Activated CD4-positive, alpha-beta memory T cell treated with anti-CD3 and anti-CD28 coated beads for 36 hours (primary cell): ENCODE data around the gene CFAP44. TPM values are rescaled to one million over a fixed set of nuclear protein-coding genes. Genes with fewer than 3 reads are reported as not detected.

ENCODE experiments used
- CTCF ChIA-PET: fragments of 350-600 bp; sonication (Branson Sonifier 250); formaldehyde crosslinking; loops from one replicate; lab custom pipeline; 2021; ENCODE audit warnings: antibody characterized with exemption, inconsistent platforms; lab: Charles Lee
- POLR2A ChIA-PET: fragments of 350-600 bp; sonication (Branson Sonifier 250); formaldehyde crosslinking; loops from one replicate; lab custom pipeline; 2021; ENCODE audit warnings: antibody characterized with exemption; lab: Charles Lee
- DNase-seq: peaks from one replicate; pipeline ENCODE4 v3.0.0-alpha.2; 2020
- H3K27ac Mint-ChIP-seq: one replicate; pipeline ENCODE4 v1.8.0; 2021; ENCODE audit warnings: mixed read lengths
- H3K27me3 Mint-ChIP-seq: one replicate; pipeline ENCODE4 v1.8.0; 2021; ENCODE audit warnings: mixed read lengths
- H3K36me3 Mint-ChIP-seq: one replicate; pipeline ENCODE4 v1.8.0; 2021; ENCODE audit warnings: mixed read lengths
- H3K4me1 Mint-ChIP-seq: one replicate; pipeline ENCODE4 v1.8.0; 2021; ENCODE audit warnings: low read depth, mixed read lengths
- H3K4me3 Mint-ChIP-seq: one replicate; pipeline ENCODE4 v1.8.0; 2021; ENCODE audit warnings: mild to moderate bottlenecking, mixed read lengths
- H3K9me3 Mint-ChIP-seq: one replicate; pipeline ENCODE4 v1.8.0; 2021; ENCODE audit warnings: mixed read lengths
- intact Hi-C: fragments of 100-400 bp; cut with micrococcal nuclease; formaldehyde crosslinking; loops from one replicate; pipeline ENCODE4 v1.15.1; 2023
- microRNA-seq: library from miRNA; unstranded; fragments of <30 nt; microRNA quantifications from one replicate; pipeline ENCODE4 v1.2.0, GENCODE V29; 2022; ENCODE audit warnings: borderline number of aligned reads, borderline microRNAs expressed, borderline replicate concordance
- total RNA-seq, 2 experiments: library from RNA; stranded (reverse); gene quantifications; one replicate each; pipeline ENCODE4 v1.2.3, GENCODE V29; 2021

Gene CFAP44
- total RNA-seq, 2 experiments from 2014 or later: 1.5 to 2.9 TPM

- H3K27ac Mint-ChIP-seq: no peak overlapping the region
- POLR2A ChIA-PET: no interaction called here
- H3K36me3 Mint-ChIP-seq: peaks cover 7% of the 10 kb centered on the region
Observed at GRCh38 chr3:113437411-113437810, 3.9 kb downstream of the CFAP44 start.

DNA sequence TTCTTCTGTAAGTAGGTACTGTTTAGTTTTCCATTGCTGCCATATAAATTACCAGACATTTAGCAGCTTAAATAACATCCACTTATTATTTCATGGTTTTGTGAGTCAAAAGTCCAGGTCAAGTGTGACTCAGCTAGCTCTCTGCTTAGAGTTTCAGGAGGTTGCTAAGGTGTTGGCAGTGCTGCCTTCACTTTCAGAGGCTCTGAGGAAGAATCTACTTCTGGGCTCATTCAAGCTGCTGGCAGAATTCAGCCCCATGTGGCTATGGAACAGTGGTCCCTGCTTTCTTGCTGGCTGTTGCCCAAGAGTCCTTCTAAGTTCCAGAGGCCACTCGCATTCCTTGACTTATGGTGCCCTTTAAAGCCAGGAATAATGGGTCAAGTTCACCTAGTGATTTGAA, 4.5 kb downstream of the CFAP44 start:
- H3K27me3 Mint-ChIP-seq: no peaks in the 10 kb centered on the region
- H3K27ac Mint-ChIP-seq: no peak overlapping the region
- CTCF ChIA-PET: no interaction called here
- POLR2A ChIA-PET: no interaction called here
- DNase-seq: no peak
- no peak overlapping the region for H3K4me3 Mint-ChIP-seq
- H3K36me3 Mint-ChIP-seq: peaks cover 5% of the 10 kb centered on the region
- intact Hi-C loops: no loop called here
- H3K9me3 Mint-ChIP-seq: no peaks in the 10 kb centered on the region
- H3K4me1 Mint-ChIP-seq: no peaks in the 10 kb centered on the region

More at GRCh38 chr3:113437411-113437810, 3.9 kb downstream of the CFAP44 start:
- H3K27me3 Mint-ChIP-seq: no peaks in the 10 kb centered on the region
- H3K4me1 Mint-ChIP-seq: no peaks in the 10 kb centered on the region
- H3K9me3 Mint-ChIP-seq: no peaks in the 10 kb centered on the region
- no peak for DNase-seq
- CTCF ChIA-PET: no interaction called here
- intact Hi-C loops: no loop called here
- no peak overlapping the region for H3K4me3 Mint-ChIP-seq

- Mint-ChIP-seq H3K9me3 (peaks cover 8% of the 10 kb centered on the region), H3K36me3 (peaks cover 32% of the 10 kb centered on the region), H3K27ac (no peak overlapping the region), H3K4me3 (no peak overlapping the region), H3K27me3 (no peaks in the 10 kb centered on the region), H3K4me1 (no peaks in the 10 kb centered on the region)
- intact Hi-C loops: no loop called here
- CTCF ChIA-PET: no interaction called here
- DNase-seq: no peak
- POLR2A ChIA-PET: no interaction called here
Observed at GRCh38 chr3:113431811-113432210, 9.5 kb downstream of the CFAP44 start.

DNA sequence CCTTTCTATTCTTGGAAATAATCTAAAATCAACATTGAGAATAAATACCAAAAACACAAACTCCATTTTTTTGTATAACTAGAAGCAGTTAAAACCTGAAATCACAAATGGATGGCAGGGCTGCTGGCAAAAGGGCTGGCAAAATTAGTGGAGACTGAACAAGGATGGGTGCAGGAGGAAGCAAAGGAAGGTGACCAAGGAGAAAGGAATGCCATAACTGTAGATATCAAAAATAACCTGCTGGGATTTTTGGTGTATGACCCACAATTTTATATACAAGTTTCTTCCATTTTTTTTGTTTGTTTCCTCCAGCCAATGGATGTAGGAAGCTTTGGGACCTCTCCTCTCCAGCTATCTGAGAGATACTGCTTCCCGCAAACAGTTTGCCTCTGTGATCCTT, 12.7 kb downstream of the CFAP44 start:
- intact Hi-C loops: no loop called here
- H3K27me3 Mint-ChIP-seq: no peaks in the 10 kb centered on the region
- DNase-seq: no peak
- CTCF ChIA-PET: no interaction called here
- no peaks in the 10 kb centered on the region for H3K4me1 Mint-ChIP-seq
- peaks cover 30% of the 10 kb centered on the region for H3K9me3 Mint-ChIP-seq
- POLR2A ChIA-PET: no interaction called here
- H3K27ac Mint-ChIP-seq: no peak overlapping the region
- H3K4me3 Mint-ChIP-seq: no peak overlapping the region
- H3K36me3 Mint-ChIP-seq: peaks cover 58% of the 10 kb centered on the region

DNA sequence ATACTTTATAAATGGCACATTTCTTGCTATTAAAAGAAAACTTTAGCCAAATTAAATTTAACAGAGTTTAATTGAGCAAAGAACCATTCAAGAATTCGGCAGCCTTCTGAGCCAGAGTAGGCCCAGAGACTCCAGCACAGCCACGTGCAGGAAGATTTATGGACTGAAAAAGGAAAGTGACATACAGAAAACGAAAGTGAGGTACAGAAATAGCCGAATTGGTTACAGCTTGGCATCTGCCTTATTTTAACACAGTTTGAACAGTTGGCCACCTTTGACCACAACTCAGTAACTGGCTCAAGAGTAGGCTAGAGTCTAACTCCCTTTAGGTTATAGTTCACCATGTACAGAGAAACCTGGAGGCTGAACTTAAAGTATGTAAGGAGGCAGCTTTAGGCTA, 17.6 kb downstream of the CFAP44 start:
- H3K27me3 Mint-ChIP-seq: no peaks in the 10 kb centered on the region
- peaks cover 65% of the 10 kb centered on the region for H3K36me3 Mint-ChIP-seq
- DNase-seq: no peak
- no peak overlapping the region for H3K4me3 Mint-ChIP-seq
- ChIA-PET CTCF (no interaction called here), POLR2A (no interaction called here)
- no peak overlapping the region for H3K27ac Mint-ChIP-seq
- H3K9me3 Mint-ChIP-seq: peaks cover 30% of the 10 kb centered on the region
- no peaks in the 10 kb centered on the region for H3K4me1 Mint-ChIP-seq
- intact Hi-C loops: no loop called here

DNA sequence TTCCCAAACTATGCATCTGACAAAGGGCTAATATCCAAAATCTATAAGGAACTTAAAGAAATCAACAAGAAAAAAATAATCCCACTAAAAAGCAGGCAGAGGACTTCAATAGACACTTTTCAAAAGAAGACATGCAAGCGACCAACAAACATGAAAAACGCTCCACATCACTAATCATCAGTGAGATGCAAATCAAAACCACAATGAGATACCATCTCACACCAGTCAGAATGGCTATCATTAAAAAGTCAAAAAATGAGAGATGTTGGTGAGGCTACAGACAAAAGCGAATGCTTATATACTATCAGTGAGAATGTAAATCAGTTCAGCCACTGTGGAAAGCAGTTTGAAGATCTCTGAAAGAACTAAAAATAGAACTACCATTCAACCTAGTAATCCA, 20.2 kb downstream of the CFAP44 start:
- ChIA-PET CTCF (no interaction called here), POLR2A (no interaction called here)
- peaks cover 48% of the 10 kb centered on the region for H3K36me3 Mint-ChIP-seq
- intact Hi-C loops: no loop called here
- H3K9me3 Mint-ChIP-seq: peaks cover 18% of the 10 kb centered on the region
- H3K27ac Mint-ChIP-seq: no peak overlapping the region
- no peaks in the 10 kb centered on the region for H3K27me3 Mint-ChIP-seq
- no peaks in the 10 kb centered on the region for H3K4me1 Mint-ChIP-seq
- no peak overlapping the region for H3K4me3 Mint-ChIP-seq
- no peak for DNase-seq

DNA sequence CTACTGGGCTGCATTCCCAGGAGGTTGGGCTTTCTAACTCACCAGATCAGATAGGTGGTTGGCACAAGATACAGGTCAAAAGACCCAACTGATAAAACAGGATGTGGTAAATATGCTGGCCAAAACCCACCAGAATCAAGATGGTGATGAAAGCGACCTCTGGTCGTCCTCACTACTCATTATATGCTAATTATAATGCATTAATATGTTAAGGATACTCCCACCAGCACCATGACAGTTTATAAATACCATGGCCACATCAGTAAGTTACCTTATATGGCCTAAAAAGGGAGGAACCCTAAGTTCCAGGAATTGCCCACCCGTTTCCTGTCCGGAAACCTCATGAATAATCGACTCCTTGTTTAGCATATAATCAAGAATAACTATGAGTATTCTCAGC, 31.6 kb downstream of the CFAP44 start:
- DNase-seq: no peak
- H3K4me1 Mint-ChIP-seq: peaks cover 4% of the 10 kb centered on the region
- peaks cover 19% of the 10 kb centered on the region for H3K36me3 Mint-ChIP-seq
- POLR2A ChIA-PET: no interaction called here
- CTCF ChIA-PET: no interaction called here
- no peak overlapping the region for H3K4me3 Mint-ChIP-seq
- H3K27ac Mint-ChIP-seq: no peak overlapping the region
- no peaks in the 10 kb centered on the region for H3K27me3 Mint-ChIP-seq
- intact Hi-C loops: no loop called here
- peaks cover 40% of the 10 kb centered on the region for H3K9me3 Mint-ChIP-seq

DNA sequence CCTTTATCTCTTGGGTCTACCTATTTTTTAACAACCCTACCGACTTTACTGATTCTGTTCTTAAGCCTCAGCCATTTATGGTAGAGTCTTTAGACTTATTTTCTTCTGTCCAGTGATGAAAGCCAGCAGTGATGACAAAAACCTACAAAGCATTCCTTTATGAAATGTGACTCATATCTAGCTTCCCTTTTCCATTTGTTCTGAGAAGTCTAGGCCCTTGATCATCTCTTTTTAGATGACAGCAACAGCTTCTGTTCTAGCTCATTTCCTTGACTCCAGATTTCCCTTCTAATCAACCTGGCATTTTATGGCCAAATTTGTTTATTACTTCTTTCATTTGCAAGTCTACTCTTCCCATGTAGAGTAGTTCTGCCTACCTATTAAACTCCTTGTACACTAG, 36.1 kb downstream of the CFAP44 start:
- no peaks in the 10 kb centered on the region for H3K27me3 Mint-ChIP-seq
- no peak for DNase-seq
- H3K4me3 Mint-ChIP-seq: no peak overlapping the region
- ChIA-PET CTCF (no interaction called here), POLR2A (no interaction called here)
- no peak overlapping the region for H3K27ac Mint-ChIP-seq
- intact Hi-C loops: no loop called here
- H3K36me3 Mint-ChIP-seq: peaks cover 14% of the 10 kb centered on the region
- peaks cover 4% of the 10 kb centered on the region for H3K4me1 Mint-ChIP-seq
- H3K9me3 Mint-ChIP-seq: peaks cover 2% of the 10 kb centered on the region

- ChIA-PET POLR2A (no interaction called here), CTCF (no interaction called here)
- peaks cover 4% of the 10 kb centered on the region for H3K4me1 Mint-ChIP-seq
- H3K27ac Mint-ChIP-seq: no peak overlapping the region
- H3K9me3 Mint-ChIP-seq: no peaks in the 10 kb centered on the region
- H3K4me3 Mint-ChIP-seq: no peak overlapping the region
- intact Hi-C loops: no loop called here
- H3K36me3 Mint-ChIP-seq: peaks cover 14% of the 10 kb centered on the region
- DNase-seq: no peak
- no peaks in the 10 kb centered on the region for H3K27me3 Mint-ChIP-seq
Observed at GRCh38 chr3:113404637-113405036, 36.7 kb downstream of the CFAP44 start.

Small RNA genes lying within 50 kb of the gene (microRNA-seq; reads per million reads assigned to microRNA genes)
- not detected for gene MIR8076

Other genes starting within 250 kb of the CFAP44 start
- gene BOC, start 229.9 kb downstream of the CFAP44 start, total RNA-seq: not detected
- 10 to 100 TPM; 23.1 to 24.1 TPM for gene SPICE1, start 73.7 kb upstream of the CFAP44 start, total RNA-seq
- 10 to 100 TPM; 11.3 TPM for gene SIDT1, start 91.1 kb upstream of the CFAP44 start, total RNA-seq